Left ventricle myocardium inferior (tissue), 1 donor: ENCODE measurements around the gene VRK3. TPM values are rescaled to one million over a fixed set of nuclear protein-coding genes. Genes with fewer than 3 reads are reported as not detected.

Experiments used
- DNase-seq: peaks from one replicate; pipeline ENCODE4 v3.0.0-alpha.2; 2020
- H3K27ac ChIP-seq: fragments of 200-600 bp; replicated peaks from 2 replicates; pipeline ENCODE4 v1.8.0; 2021
- H3K27me3 ChIP-seq: fragments of 200-600 bp; 2 replicates; pipeline ENCODE4 v1.8.0; 2021; ENCODE audit warnings: low read depth
- H3K36me3 ChIP-seq: fragments of 200-600 bp; 2 replicates; pipeline ENCODE4 v1.8.0; 2021
- H3K4me1 ChIP-seq: fragments of 200-600 bp; 2 replicates; pipeline ENCODE4 v1.8.0; 2021
- H3K4me3 ChIP-seq: fragments of 200-600 bp; 2 replicates; pipeline ENCODE4 v1.8.0; 2021; ENCODE audit warnings: mild to moderate bottlenecking, moderate library complexity
- H3K9me3 ChIP-seq: fragments of 200-600 bp; replicated peaks from 2 replicates; pipeline ENCODE4 v1.8.0; 2021
- intact Hi-C: fragments of 100-400 bp; cut with micrococcal nuclease; formaldehyde crosslinking; loops from one replicate; pipeline ENCODE4 v1.11.0; 2022
- total RNA-seq: library from RNA; stranded (reverse); fragmentation: NEBNext Ultra II Directional; extraction: Animal tissue kit (Norgen Biotek cat#: 25700); gene quantifications from one replicate; pipeline ENCODE4 v1.2.1, GENCODE V29; 2021
- TF ChIP-seq, protein P1 (sequence below): fragments of 200-600 bp; IDR thresholded peaks from 2 replicates; pipeline ENCODE4 v1.8.0; 2021; ENCODE audit warnings: antibody characterized with exemption, mild to moderate bottlenecking, borderline replicate concordance
- donor health status: DM: no; HTN: yes; CAD: no; lungs with severe emphysema.

The VRK3 gene
- total RNA-seq, 1 donor from 2014 or later, result 22.6 TPM

DNA sequence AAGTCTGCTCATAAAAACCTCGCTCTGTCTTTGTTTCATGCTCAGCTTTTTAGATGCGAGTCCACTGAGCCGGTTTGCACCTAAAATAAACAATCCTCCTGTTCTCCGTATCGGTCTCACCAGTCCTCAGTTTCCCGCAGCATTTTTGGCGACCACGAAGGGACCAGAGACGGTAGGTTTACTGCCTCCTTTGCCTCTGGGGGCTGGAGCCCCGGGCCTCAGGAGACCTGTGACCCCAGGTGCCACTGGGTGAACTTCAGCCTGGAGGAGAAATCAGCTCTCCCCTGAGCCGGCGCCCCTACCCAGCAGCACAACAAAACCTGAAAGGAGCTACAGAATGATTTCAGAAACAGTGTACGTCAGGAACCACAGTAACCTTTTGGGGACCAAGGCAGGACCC is 72.3 kb downstream of the VRK3 start:
- Histone ChIP-seq H3K9me3 (no peaks in the 10 kb centered on the region), H3K27me3 (peaks cover 39% of the 10 kb centered on the region), H3K27ac (no peak overlapping the region), H3K36me3 (no peaks in the 10 kb centered on the region), H3K4me3 (no peak overlapping the region), H3K4me1 (peaks cover 29% of the 10 kb centered on the region)
- intact Hi-C loops, result no loop called here
- TF ChIP-seq, protein P1, sequence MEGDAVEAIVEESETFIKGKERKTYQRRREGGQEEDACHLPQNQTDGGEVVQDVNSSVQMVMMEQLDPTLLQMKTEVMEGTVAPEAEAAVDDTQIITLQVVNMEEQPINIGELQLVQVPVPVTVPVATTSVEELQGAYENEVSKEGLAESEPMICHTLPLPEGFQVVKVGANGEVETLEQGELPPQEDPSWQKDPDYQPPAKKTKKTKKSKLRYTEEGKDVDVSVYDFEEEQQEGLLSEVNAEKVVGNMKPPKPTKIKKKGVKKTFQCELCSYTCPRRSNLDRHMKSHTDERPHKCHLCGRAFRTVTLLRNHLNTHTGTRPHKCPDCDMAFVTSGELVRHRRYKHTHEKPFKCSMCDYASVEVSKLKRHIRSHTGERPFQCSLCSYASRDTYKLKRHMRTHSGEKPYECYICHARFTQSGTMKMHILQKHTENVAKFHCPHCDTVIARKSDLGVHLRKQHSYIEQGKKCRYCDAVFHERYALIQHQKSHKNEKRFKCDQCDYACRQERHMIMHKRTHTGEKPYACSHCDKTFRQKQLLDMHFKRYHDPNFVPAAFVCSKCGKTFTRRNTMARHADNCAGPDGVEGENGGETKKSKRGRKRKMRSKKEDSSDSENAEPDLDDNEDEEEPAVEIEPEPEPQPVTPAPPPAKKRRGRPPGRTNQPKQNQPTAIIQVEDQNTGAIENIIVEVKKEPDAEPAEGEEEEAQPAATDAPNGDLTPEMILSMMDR, result no peak
- DNase-seq, result no peak

- DNase-seq, result no peak
- TF ChIP-seq, protein P1, result no peak
- intact Hi-C loops, result no loop called here
- peaks cover 39% of the 10 kb centered on the region for H3K27me3 ChIP-seq
- no peak overlapping the region for H3K27ac ChIP-seq
- no peaks in the 10 kb centered on the region for H3K9me3 ChIP-seq
- H3K36me3 ChIP-seq, result no peaks in the 10 kb centered on the region
- no peak overlapping the region for H3K4me3 ChIP-seq
- H3K4me1 ChIP-seq, result peaks cover 29% of the 10 kb centered on the region
These were observed 72.7 kb downstream of the VRK3 start for GRCh38 chr19:49952479-49952836.

DNA sequence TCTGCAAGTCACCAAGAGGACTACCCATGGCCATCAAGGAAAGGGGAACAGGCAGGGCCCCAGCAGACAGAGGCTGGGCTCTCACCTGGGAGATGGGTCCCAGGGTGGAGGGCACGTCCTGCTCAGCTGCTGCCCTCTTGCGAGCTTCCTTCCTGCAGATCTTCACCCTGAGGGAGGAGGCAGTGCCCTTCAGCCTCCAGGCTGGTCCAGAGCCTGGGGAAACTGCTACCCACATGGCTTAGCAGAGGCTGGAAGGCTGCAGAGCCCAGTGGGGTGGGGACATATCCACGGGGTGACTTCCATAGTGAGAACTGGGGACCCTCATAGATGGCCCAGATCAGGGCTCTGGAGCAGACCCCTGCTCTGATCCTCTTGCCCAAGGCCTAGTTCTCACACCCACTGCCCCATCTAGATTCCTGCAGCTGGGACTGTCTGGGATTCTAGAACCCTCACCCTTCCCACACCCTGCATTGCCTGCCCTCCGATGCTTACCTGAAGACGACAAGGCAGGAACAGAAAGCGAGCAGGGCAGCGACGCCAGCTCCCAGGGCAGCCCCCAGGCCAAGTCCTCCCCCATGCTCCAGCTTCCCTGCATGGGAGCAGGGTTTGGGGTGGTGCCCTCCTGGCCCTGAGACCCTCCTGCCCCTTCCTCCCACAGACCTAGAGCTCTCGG is 73.2 kb downstream of the VRK3 start:
- no peaks in the 10 kb centered on the region for H3K36me3 ChIP-seq
- DNase-seq, result no peak
- H3K27me3 ChIP-seq, result peaks cover 44% of the 10 kb centered on the region

GRCh38 chr19:49950956-49951526 is 74.1 kb downstream of the VRK3 start:
- TF ChIP-seq, protein P1, result no peak
- Histone ChIP-seq H3K4me3 (no peak overlapping the region), H3K36me3 (no peaks in the 10 kb centered on the region), H3K4me1 (peaks cover 24% of the 10 kb centered on the region), H3K27ac (no peak overlapping the region), H3K9me3 (no peaks in the 10 kb centered on the region), H3K27me3 (peaks cover 50% of the 10 kb centered on the region)
- no peak for DNase-seq
- intact Hi-C loops, result no loop called here

More for the DNA sequence above, 73.2 kb downstream of the VRK3 start:
- TF ChIP-seq, protein P1, result no peak
- H3K27ac ChIP-seq, result no peak overlapping the region
- peaks cover 29% of the 10 kb centered on the region for H3K4me1 ChIP-seq
- intact Hi-C loops, result no loop called here
- no peak overlapping the region for H3K4me3 ChIP-seq
- H3K9me3 ChIP-seq, result no peaks in the 10 kb centered on the region

DNA sequence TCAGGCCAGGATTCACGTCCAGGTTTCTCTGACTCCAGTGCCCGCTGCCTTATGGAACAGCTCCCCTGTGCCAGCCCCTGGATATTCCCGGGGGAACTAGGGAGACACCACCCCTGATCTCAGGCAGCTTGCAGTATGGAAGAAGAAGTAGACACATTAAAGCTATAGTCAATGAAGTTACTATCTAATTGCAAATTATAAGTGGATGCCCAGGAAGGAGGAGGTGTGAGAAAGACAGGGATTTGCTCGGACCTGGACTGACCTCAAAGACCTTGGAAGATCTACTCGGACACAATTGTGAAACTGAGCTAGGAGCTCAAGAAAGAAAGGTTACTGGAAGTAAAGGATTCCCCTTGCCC is 74.6 kb downstream of the VRK3 start:
- TF ChIP-seq, protein P1, result no peak
- intact Hi-C loops, result no loop called here
- Histone ChIP-seq H3K4me3 (no peak overlapping the region), H3K9me3 (no peaks in the 10 kb centered on the region), H3K27me3 (peaks cover 50% of the 10 kb centered on the region), H3K27ac (no peak overlapping the region), H3K36me3 (no peaks in the 10 kb centered on the region), H3K4me1 (peaks cover 19% of the 10 kb centered on the region)
- DNase-seq, result no peak
